LNCaP clone FGC (cell line): ENCODE measurements around the gene CACNA1A.

Experiments
- DNase-seq: peaks from one replicate; pipeline ENCODE4 v3.0.0-alpha.2; 2011; ENCODE audit warnings: low read depth
- H3K4me3 ChIP-seq: 2 replicates; pipeline ENCODE4 v1.5.1; 2011; ENCODE audit warnings: mild to moderate bottlenecking, low read depth, low read length, control low read depth
- TF ChIP-seq, protein P1 (sequence below): IDR thresholded peaks from 2 replicates; pipeline ENCODE4 v1.5.1; 2012; ENCODE audit warnings: mild to moderate bottlenecking; ENCODE audit not compliant: control insufficient read depth, insufficient read depth; ENCODE audit errors: extremely low read depth

The CACNA1A gene

GRCh38 chr19:13240312-13241022 lies 265.8 kb downstream of the CACNA1A start:
- DNase-seq: no peak
- TF ChIP-seq, protein P1, sequence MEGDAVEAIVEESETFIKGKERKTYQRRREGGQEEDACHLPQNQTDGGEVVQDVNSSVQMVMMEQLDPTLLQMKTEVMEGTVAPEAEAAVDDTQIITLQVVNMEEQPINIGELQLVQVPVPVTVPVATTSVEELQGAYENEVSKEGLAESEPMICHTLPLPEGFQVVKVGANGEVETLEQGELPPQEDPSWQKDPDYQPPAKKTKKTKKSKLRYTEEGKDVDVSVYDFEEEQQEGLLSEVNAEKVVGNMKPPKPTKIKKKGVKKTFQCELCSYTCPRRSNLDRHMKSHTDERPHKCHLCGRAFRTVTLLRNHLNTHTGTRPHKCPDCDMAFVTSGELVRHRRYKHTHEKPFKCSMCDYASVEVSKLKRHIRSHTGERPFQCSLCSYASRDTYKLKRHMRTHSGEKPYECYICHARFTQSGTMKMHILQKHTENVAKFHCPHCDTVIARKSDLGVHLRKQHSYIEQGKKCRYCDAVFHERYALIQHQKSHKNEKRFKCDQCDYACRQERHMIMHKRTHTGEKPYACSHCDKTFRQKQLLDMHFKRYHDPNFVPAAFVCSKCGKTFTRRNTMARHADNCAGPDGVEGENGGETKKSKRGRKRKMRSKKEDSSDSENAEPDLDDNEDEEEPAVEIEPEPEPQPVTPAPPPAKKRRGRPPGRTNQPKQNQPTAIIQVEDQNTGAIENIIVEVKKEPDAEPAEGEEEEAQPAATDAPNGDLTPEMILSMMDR: no peak
- no peak overlapping the region for H3K4me3 ChIP-seq

GRCh38 chr19:13238891-13239534 lies 267.3 kb downstream of the CACNA1A start:
- no peak overlapping the region for H3K4me3 ChIP-seq
- TF ChIP-seq, protein P1: no peak
- DNase-seq: no peak

GRCh38 chr19:13234518-13234917 lies 271.8 kb downstream of the CACNA1A start:
- H3K4me3 ChIP-seq: no peak overlapping the region
- DNase-seq: no peak
- TF ChIP-seq, protein P1: peak; percentile 54

DNA sequence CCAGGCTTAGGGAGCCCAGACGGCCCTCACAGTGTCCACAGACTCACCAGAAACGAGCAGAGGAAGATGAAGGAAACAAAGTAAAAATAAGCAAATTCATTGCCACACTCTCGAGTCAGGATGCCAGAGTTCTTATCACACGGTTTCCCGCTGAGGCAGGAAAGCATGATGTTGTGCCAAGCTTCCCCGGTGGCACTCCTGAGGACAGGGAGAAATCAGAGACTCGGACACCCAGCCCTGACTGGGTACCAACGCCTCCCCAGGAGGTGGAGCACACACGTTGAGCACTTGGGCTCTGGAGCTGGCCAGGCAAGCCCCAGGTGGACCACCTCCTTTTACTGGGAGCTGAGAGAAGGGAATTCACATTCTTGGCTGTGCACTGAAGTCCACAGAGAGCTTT lies 274.6 kb downstream of the CACNA1A start:
- TF ChIP-seq, protein P1: no peak
- no peak overlapping the region for H3K4me3 ChIP-seq
- no peak for DNase-seq

GRCh38 chr19:13229246-13229645 lies 277.0 kb downstream of the CACNA1A start:
- no peak overlapping the region for H3K4me3 ChIP-seq
- DNase-seq: no peak
- TF ChIP-seq, protein P1: no peak

GRCh38 chr19:13228561-13228960 lies 277.7 kb downstream of the CACNA1A start:
- no peak for DNase-seq
- H3K4me3 ChIP-seq: no peak overlapping the region
- TF ChIP-seq, protein P1: peak; percentile 29

- no peak for DNase-seq
- H3K4me3 ChIP-seq: no peak overlapping the region
- TF ChIP-seq, protein P1: no peak
Measured at GRCh38 chr19:13226983-13227382, 279.3 kb downstream of the CACNA1A start.
